Parathyroid adenoma (tissue), 2 donors: Measurements from ENCODE around the gene TEDC2.

Experiments
- H2AFZ ChIP-seq: fragments of 300-600 bp; sonication (generic); one replicate; pipeline ENCODE4 v1.7.0; 2017; ENCODE audit warnings: antibody characterized with exemption, mild to moderate bottlenecking
- H3K27ac ChIP-seq: fragments of 300-600 bp; sonication (generic); one replicate; pipeline ENCODE4 v1.7.0; 2017
- H3K27me3 ChIP-seq: fragments of 300-600 bp; sonication (generic); one replicate; pipeline ENCODE4 v1.7.0; 2017; ENCODE audit warnings: low read length; ENCODE audit not compliant: control insufficient read depth, insufficient read depth
- H3K36me3 ChIP-seq: fragments of 300-600 bp; sonication (generic); one replicate; pipeline ENCODE4 v1.7.0; 2017; ENCODE audit warnings: low read length; ENCODE audit not compliant: control insufficient read depth, insufficient read depth
- H3K4me1 ChIP-seq: fragments of 300-600 bp; sonication (generic); one replicate; pipeline ENCODE4 v1.7.0; 2017; ENCODE audit warnings: control low read depth
- H3K4me2 ChIP-seq: fragments of 300-600 bp; sonication (generic); one replicate; pipeline ENCODE4 v1.7.0; 2017; ENCODE audit warnings: low read length
- H3K4me3 ChIP-seq: fragments of 300-600 bp; sonication (generic); one replicate; pipeline ENCODE4 v1.7.0; 2017; ENCODE audit warnings: low read depth, low read length
- H3K79me2 ChIP-seq: fragments of 300-600 bp; sonication (generic); one replicate; pipeline ENCODE4 v1.7.0; 2017; ENCODE audit warnings: control low read depth
- H3K9ac ChIP-seq: fragments of 300-600 bp; sonication (generic); one replicate; pipeline ENCODE4 v1.7.0; 2017; ENCODE audit warnings: mild to moderate bottlenecking
- H3K9me3 ChIP-seq: fragments of 300-600 bp; sonication (generic); one replicate; pipeline ENCODE4 v1.7.0; 2017; ENCODE audit warnings: low read length; ENCODE audit not compliant: control insufficient read depth
- CTCF ChIP-seq: fragments of 300-600 bp; sonication (generic); IDR thresholded peaks from one replicate; pipeline ENCODE4 v1.7.0; 2017; ENCODE audit warnings: antibody characterized with exemption, mild to moderate bottlenecking
- donor health status: primary hyperparathyroidism.

The TEDC2 gene

GRCh38 chr16:2489581-2489980 lies 29.7 kb downstream of the TEDC2 start:
- Histone ChIP-seq H3K27me3 (no peaks in the 10 kb centered on the region), H3K9me3 (no peaks in the 10 kb centered on the region), H3K9ac (no peak overlapping the region), H3K79me2 (peaks cover 12% of the 10 kb centered on the region), H3K4me1 (no peaks in the 10 kb centered on the region), H3K4me3 (no peak overlapping the region), H3K27ac (no peak overlapping the region), H2AFZ (no peak overlapping the region), H3K4me2 (no peak overlapping the region), H3K36me3 (no peaks in the 10 kb centered on the region)
- TF ChIP-seq CTCF: no peak

GRCh38 chr16:2490190-2491105 lies 30.5 kb downstream of the TEDC2 start:
- no peaks in the 10 kb centered on the region for H3K36me3 ChIP-seq
- no peaks in the 10 kb centered on the region for H3K4me1 ChIP-seq
- H3K9ac ChIP-seq: no peak overlapping the region
- no peak overlapping the region for H3K4me2 ChIP-seq
- peaks cover 12% of the 10 kb centered on the region for H3K79me2 ChIP-seq
- no peaks in the 10 kb centered on the region for H3K27me3 ChIP-seq
- H3K9me3 ChIP-seq: no peaks in the 10 kb centered on the region
- no peak overlapping the region for H2AFZ ChIP-seq
- no peak overlapping the region for H3K4me3 ChIP-seq
- no peak for TF ChIP-seq CTCF
- H3K27ac ChIP-seq: no peak overlapping the region

GRCh38 chr16:2492292-2492691 lies 32.4 kb downstream of the TEDC2 start:
- H3K9me3 ChIP-seq: no peaks in the 10 kb centered on the region
- H3K4me3 ChIP-seq: no peak overlapping the region
- no peak for TF ChIP-seq CTCF
- H3K27me3 ChIP-seq: no peaks in the 10 kb centered on the region
- peaks cover 12% of the 10 kb centered on the region for H3K79me2 ChIP-seq
- no peak overlapping the region for H3K4me2 ChIP-seq
- H3K9ac ChIP-seq: no peak overlapping the region
- H3K27ac ChIP-seq: no peak overlapping the region
- H2AFZ ChIP-seq: no peak overlapping the region
- H3K36me3 ChIP-seq: no peaks in the 10 kb centered on the region
- no peaks in the 10 kb centered on the region for H3K4me1 ChIP-seq

GRCh38 chr16:2493605-2494004 lies 33.7 kb downstream of the TEDC2 start:
- H3K27me3 ChIP-seq: no peaks in the 10 kb centered on the region
- no peak overlapping the region for H3K4me2 ChIP-seq
- no peaks in the 10 kb centered on the region for H3K36me3 ChIP-seq
- H3K4me1 ChIP-seq: no peaks in the 10 kb centered on the region
- H3K9ac ChIP-seq: no peak overlapping the region
- H2AFZ ChIP-seq: no peak overlapping the region
- no peak overlapping the region for H3K27ac ChIP-seq
- TF ChIP-seq CTCF: no peak
- peaks cover 9% of the 10 kb centered on the region for H3K79me2 ChIP-seq
- no peaks in the 10 kb centered on the region for H3K9me3 ChIP-seq
- H3K4me3 ChIP-seq: no peak overlapping the region

- H3K36me3 ChIP-seq: no peaks in the 10 kb centered on the region
Measured at GRCh38 chr16:2494616-2495015, 34.7 kb downstream of the TEDC2 start.

More at GRCh38 chr16:2494616-2495015, 34.7 kb downstream of the TEDC2 start:
- no peak overlapping the region for H3K4me2 ChIP-seq
- H3K4me3 ChIP-seq: no peak overlapping the region
- no peak overlapping the region for H3K27ac ChIP-seq
- no peaks in the 10 kb centered on the region for H3K27me3 ChIP-seq
- TF ChIP-seq CTCF: no peak
- H3K9ac ChIP-seq: no peak overlapping the region
- no peaks in the 10 kb centered on the region for H3K9me3 ChIP-seq
- no peak overlapping the region for H2AFZ ChIP-seq
- no peaks in the 10 kb centered on the region for H3K4me1 ChIP-seq
- H3K79me2 ChIP-seq: peaks cover 6% of the 10 kb centered on the region
